WTC11 (cell line): ENCODE results near the gene SLC26A11. TPM values are rescaled to one million over a fixed set of nuclear protein-coding genes. Genes with fewer than 3 reads are reported as not detected.

Experiments
- ATAC-seq: fragments of 200-7000 bp; cut with Tn5 transposase; 2 replicates; pipeline ENCODE4 v1.10.0; 2021; ENCODE audit warnings: mild to moderate bottlenecking, moderate library complexity
- CTCF ChIA-PET: fragments of 300-600 bp; sonication (Branson Sonifier 250); formaldehyde crosslinking; loops from one replicate; lab custom pipeline; 2021; ENCODE audit warnings: antibody characterized with exemption; lab: Charles Lee
- POLR2A ChIA-PET: fragments of 350-600 bp; sonication (Branson Sonifier 250); formaldehyde crosslinking; loops from one replicate; lab custom pipeline; 2021; ENCODE audit warnings: antibody characterized with exemption; lab: Charles Lee
- DNase-seq: peaks from one replicate; pipeline ENCODE4 v3.0.0; 2021; ENCODE audit warnings: low spot score
- H3K27ac Mint-ChIP-seq: 2 replicates; pipeline ENCODE4 v1.8.0; 2021; ENCODE audit warnings: mixed read lengths
- H3K27me3 Mint-ChIP-seq: 2 replicates; pipeline ENCODE4 v1.8.0; 2021; ENCODE audit warnings: low read depth, mild to moderate bottlenecking, moderate library complexity, mixed read lengths
- H3K36me3 Mint-ChIP-seq: 2 replicates; pipeline ENCODE4 v1.8.0; 2021; ENCODE audit warnings: mixed read lengths
- H3K4me1 Mint-ChIP-seq: 2 replicates; pipeline ENCODE4 v1.8.0; 2022; ENCODE audit warnings: mixed read lengths
- H3K4me3 Mint-ChIP-seq: 2 replicates; pipeline ENCODE4 v1.8.0; 2021; ENCODE audit warnings: mild to moderate bottlenecking, moderate library complexity, mixed read lengths
- H3K9me3 Mint-ChIP-seq: 2 replicates; pipeline ENCODE4 v1.8.0; 2021; ENCODE audit warnings: mixed read lengths
- ATF2 ChIP-seq: sonication (generic); formaldehyde crosslinking; IDR thresholded peaks from 2 replicates; pipeline ENCODE4 v1.8.1; 2022; ENCODE audit warnings: low read depth, missing genetic modification reagents, borderline replicate concordance
- CBFB ChIP-seq: sonication (generic); formaldehyde crosslinking; IDR thresholded peaks from 2 replicates; pipeline ENCODE4 v1.8.1; 2022; ENCODE audit warnings: mild to moderate bottlenecking, low read depth, missing genetic modification reagents
- CREB1 ChIP-seq: sonication (generic); formaldehyde crosslinking; IDR thresholded peaks from 2 replicates; pipeline ENCODE4 v1.8.0; 2023; ENCODE audit warnings: mild to moderate bottlenecking, missing genetic modification reagents
- E2F4 ChIP-seq: sonication (generic); formaldehyde crosslinking; IDR thresholded peaks from 2 replicates; pipeline ENCODE4 v1.8.1; 2022; ENCODE audit warnings: low read depth, mild to moderate bottlenecking, moderate library complexity, missing genetic modification reagents, borderline replicate concordance
- ESRRA ChIP-seq: sonication (generic); formaldehyde crosslinking; IDR thresholded peaks from 2 replicates; pipeline ENCODE4 v1.8.1; 2022; ENCODE audit warnings: mild to moderate bottlenecking, missing genetic modification reagents, borderline replicate concordance
- FOXP1 ChIP-seq: sonication (generic); formaldehyde crosslinking; IDR thresholded peaks from 2 replicates; pipeline ENCODE4 v1.8.0; 2022; ENCODE audit warnings: missing genetic modification reagents, mild to moderate bottlenecking, moderate library complexity, borderline replicate concordance
- GRHL2 ChIP-seq: fragments of 250-450 bp; sonication (Bioruptor Pico); IDR thresholded peaks from 2 replicates; pipeline ENCODE4 v1.8.0; 2022; ENCODE audit warnings: mild to moderate bottlenecking, moderate library complexity; ENCODE audit not compliant: insufficient replicate concordance, severe bottlenecking
- IRF1 ChIP-seq: sonication (generic); formaldehyde crosslinking; IDR thresholded peaks from 2 replicates; pipeline ENCODE4 v1.8.0; 2023; ENCODE audit warnings: missing genetic modification reagents
- JUN ChIP-seq: sonication (generic); formaldehyde crosslinking; IDR thresholded peaks from 2 replicates; pipeline ENCODE4 v1.8.0; 2023; ENCODE audit warnings: mild to moderate bottlenecking, missing genetic modification reagents
- MXD4 ChIP-seq: fragments of 250-450 bp; sonication (Bioruptor Pico); IDR thresholded peaks from 2 replicates; pipeline ENCODE4 v1.8.0; 2021; ENCODE audit warnings: mild to moderate bottlenecking, moderate library complexity, borderline replicate concordance
- NFYB ChIP-seq: sonication (generic); formaldehyde crosslinking; conservative IDR thresholded peaks from 2 replicates; pipeline ENCODE4 v1.8.0; 2022; ENCODE audit warnings: low read depth, missing genetic modification reagents
- NR3C1 ChIP-seq: sonication (generic); formaldehyde crosslinking; conservative IDR thresholded peaks from 2 replicates; pipeline ENCODE4 v1.8.1; 2023; ENCODE audit warnings: low read depth, mild to moderate bottlenecking, missing genetic modification reagents
- TEAD4 ChIP-seq: sonication (generic); formaldehyde crosslinking; IDR thresholded peaks from 2 replicates; pipeline ENCODE4 v1.8.0; 2022; ENCODE audit warnings: mild to moderate bottlenecking, missing genetic modification reagents
- ZBTB21 ChIP-seq: sonication (generic); formaldehyde crosslinking; IDR thresholded peaks from 2 replicates; pipeline ENCODE4 v1.8.1; 2023; ENCODE audit warnings: mild to moderate bottlenecking, missing genetic modification reagents, borderline replicate concordance
- ZBTB43 ChIP-seq: sonication (generic); formaldehyde crosslinking; IDR thresholded peaks from 2 replicates; pipeline ENCODE4 v1.8.1; 2023; ENCODE audit warnings: mild to moderate bottlenecking, missing genetic modification reagents
- ZMAT4 ChIP-seq: fragments of 250-450 bp; sonication (Bioruptor Pico); IDR thresholded peaks from 2 replicates; pipeline ENCODE4 v1.9.0; 2021; ENCODE audit warnings: mild to moderate bottlenecking
- ZNF121 ChIP-seq: sonication (generic); formaldehyde crosslinking; IDR thresholded peaks from 2 replicates; pipeline ENCODE4 v1.8.0; 2023; ENCODE audit warnings: missing genetic modification reagents
- ZNF138 ChIP-seq: sonication (generic); formaldehyde crosslinking; conservative IDR thresholded peaks from 2 replicates; pipeline ENCODE4 v1.8.1; 2022; ENCODE audit warnings: mild to moderate bottlenecking, moderate library complexity, missing genetic modification reagents
- ZNF219 ChIP-seq: sonication (generic); formaldehyde crosslinking; IDR thresholded peaks from 2 replicates; pipeline ENCODE4 v1.8.0; 2023; ENCODE audit warnings: missing genetic modification reagents, mild to moderate bottlenecking, borderline replicate concordance
- ZNF281 ChIP-seq: sonication (generic); formaldehyde crosslinking; IDR thresholded peaks from 2 replicates; pipeline ENCODE4 v1.8.0; 2023; ENCODE audit warnings: mild to moderate bottlenecking, missing genetic modification reagents
- ZNF532 ChIP-seq: fragments of 250-450 bp; sonication (Bioruptor Pico); IDR thresholded peaks from 2 replicates; pipeline ENCODE4 v1.9.0; 2021; ENCODE audit warnings: mild to moderate bottlenecking, borderline replicate concordance
- ZNF671 ChIP-seq: fragments of 250-450 bp; sonication (Bioruptor Pico); IDR thresholded peaks from 2 replicates; pipeline ENCODE4 v1.8.0; 2021; ENCODE audit warnings: mild to moderate bottlenecking
- total RNA-seq: library from RNA; stranded (reverse); gene quantifications from 3 replicates; pipeline ENCODE4 v1.2.3, GENCODE V29; 2021
- TF ChIP-seq, protein P1 (sequence below): sonication (generic); formaldehyde crosslinking; IDR thresholded peaks from 2 replicates; pipeline ENCODE4 v1.8.0; 2022; ENCODE audit warnings: mild to moderate bottlenecking, missing genetic modification reagents

SLC26A11 gene
- total RNA-seq, 1 experiment from 2014 or later = 26.4 TPM

DNA sequence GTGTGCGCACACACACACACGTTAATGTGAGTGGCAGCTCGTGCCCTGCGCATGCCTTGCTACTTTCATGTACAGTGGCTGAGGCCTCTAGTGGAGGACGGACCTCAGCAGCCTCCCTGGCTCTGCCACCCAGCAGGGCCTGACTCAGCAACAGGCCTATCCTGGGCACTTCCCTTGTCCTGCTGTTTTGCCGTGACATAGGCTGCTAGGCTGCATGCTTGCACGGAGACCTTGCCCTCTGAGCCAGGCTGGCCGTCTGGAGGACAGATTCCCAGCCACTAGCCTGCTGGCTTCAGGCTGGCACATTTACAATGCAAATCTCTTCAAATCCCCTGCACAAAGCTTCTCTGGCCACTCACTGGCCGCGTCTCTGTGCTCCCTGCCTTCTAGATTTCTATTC lies 49.9 kb downstream of the SLC26A11 start:
- ChIA-PET CTCF (interaction anchor here (0.6 to 1.8 kb wide), 15 partner anchors 8 to 187 kb away, joined by 3 to 10 read pairs (median 4); partner anchors contain the start of gene GAA), POLR2A (interaction anchor here (1.0 to 2.1 kb wide), 2 partner anchors 8 to 15 kb away, joined by 3 to 6 read pairs; no protein-coding TSS in a partner anchor)
- no peaks in the 10 kb centered on the region for H3K27me3 Mint-ChIP-seq
- peak overlapping the region; percentile 38 for H3K4me3 Mint-ChIP-seq
- H3K4me1 Mint-ChIP-seq = peaks cover 10% of the 10 kb centered on the region; the same call in 1 of the 2 replicates
- no peak overlapping the region for H3K27ac Mint-ChIP-seq
- peaks cover 30% of the 10 kb centered on the region for H3K36me3 Mint-ChIP-seq
- peak; percentile 70 for ATAC-seq
- no peaks in the 10 kb centered on the region for H3K9me3 Mint-ChIP-seq
- peak; percentile 74 for DNase-seq
- TF ChIP-seq TEAD4 (CRISPR knock-in tag) = no peak
- TF ChIP-seq ZNF671 (CRISPR knock-in tag) = no peak
- TF ChIP-seq ZNF281 (CRISPR knock-in tag) = 0 out of 2 replicates have a peak, but pooled peaks have one; percentile 46
- no peak for TF ChIP-seq GRHL2
- 0 out of 2 replicates have a peak, but pooled peaks have one; percentile 12 for TF ChIP-seq ZBTB43 (CRISPR knock-in tag)
- peak; percentile 16; the same call in 1 of the 2 replicates for TF ChIP-seq ESRRA (CRISPR knock-in tag)
- TF ChIP-seq ZMAT4 (CRISPR knock-in tag) = no peak
- no peak for TF ChIP-seq MXD4 (CRISPR knock-in tag)
- TF ChIP-seq ATF2 (CRISPR knock-in tag) = no peak
- no peak for TF ChIP-seq JUN (CRISPR knock-in tag)
- TF ChIP-seq, protein P1, sequence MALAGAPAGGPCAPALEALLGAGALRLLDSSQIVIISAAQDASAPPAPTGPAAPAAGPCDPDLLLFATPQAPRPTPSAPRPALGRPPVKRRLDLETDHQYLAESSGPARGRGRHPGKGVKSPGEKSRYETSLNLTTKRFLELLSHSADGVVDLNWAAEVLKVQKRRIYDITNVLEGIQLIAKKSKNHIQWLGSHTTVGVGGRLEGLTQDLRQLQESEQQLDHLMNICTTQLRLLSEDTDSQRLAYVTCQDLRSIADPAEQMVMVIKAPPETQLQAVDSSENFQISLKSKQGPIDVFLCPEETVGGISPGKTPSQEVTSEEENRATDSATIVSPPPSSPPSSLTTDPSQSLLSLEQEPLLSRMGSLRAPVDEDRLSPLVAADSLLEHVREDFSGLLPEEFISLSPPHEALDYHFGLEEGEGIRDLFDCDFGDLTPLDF = no peak
- no peak for TF ChIP-seq FOXP1 (CRISPR knock-in tag)
- peak; percentile 71; the same call in 1 of the 2 replicates for TF ChIP-seq ZBTB21
- TF ChIP-seq ZNF138 = no peak
- TF ChIP-seq CREB1 (CRISPR knock-in tag) = 0 out of 2 replicates have a peak, but pooled peaks have one; percentile 52
- TF ChIP-seq NR3C1 (CRISPR knock-in tag) = no peak
- peak; percentile 71; the same call in 1 of the 2 replicates for TF ChIP-seq CBFB
- TF ChIP-seq IRF1 = no peak
- no peak for TF ChIP-seq NFYB
- TF ChIP-seq ZNF121 (CRISPR knock-in tag) = no peak
- no peak for TF ChIP-seq ZNF219 (CRISPR knock-in tag)
- no peak for TF ChIP-seq E2F4 (CRISPR knock-in tag)
- TF ChIP-seq ZNF532 (CRISPR knock-in tag) = no peak
